GM20431 (cell line): Measurements from ENCODE around the gene TRIM43B.
"Not testable (repeated sequence)": the region's sequence is repeated elsewhere in the genome, so short reads cannot be mapped to it uniquely, and the experiment has no call there.

ENCODE experiments used
- in situ Hi-C: fragments of 300-500 bp; cut with MseI, MboI; formaldehyde crosslinking; loops from one replicate; pipeline ENCODE4 v1.15.0; 2020; ENCODE audit warnings: low sequenced_read_pairs; ENCODE audit not compliant: unreplicated experiment

The TRIM43B gene

DNA sequence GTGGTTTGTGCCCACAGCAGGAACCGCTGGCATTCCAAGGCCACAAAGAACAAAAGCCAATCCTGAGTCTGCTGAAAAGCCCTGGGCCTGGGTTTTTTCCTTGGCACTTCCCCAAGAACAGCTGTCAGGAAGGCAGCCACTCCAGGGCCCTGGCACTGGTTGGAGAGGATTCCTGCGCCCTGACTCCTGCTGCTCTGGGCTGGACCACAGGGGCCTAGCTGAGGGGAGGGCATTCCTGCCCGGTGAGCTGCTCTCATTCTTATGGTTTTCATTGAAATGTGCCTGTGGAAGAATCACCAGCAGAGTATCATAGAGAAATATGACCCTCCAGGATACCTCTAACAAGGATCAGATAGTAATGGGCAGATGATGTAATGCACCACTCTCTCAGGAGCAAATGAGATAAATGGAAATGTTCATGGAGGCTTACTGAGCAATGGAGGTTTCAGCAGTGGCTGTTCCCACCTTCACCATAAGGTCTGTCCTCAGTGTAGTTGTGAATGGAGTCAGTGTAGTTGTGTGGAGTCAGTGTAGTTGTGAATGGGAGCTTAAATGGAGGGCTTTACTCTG lies 50.0 kb downstream of the TRIM43B start:
- in situ Hi-C loops = not testable (repeated sequence)

DNA sequence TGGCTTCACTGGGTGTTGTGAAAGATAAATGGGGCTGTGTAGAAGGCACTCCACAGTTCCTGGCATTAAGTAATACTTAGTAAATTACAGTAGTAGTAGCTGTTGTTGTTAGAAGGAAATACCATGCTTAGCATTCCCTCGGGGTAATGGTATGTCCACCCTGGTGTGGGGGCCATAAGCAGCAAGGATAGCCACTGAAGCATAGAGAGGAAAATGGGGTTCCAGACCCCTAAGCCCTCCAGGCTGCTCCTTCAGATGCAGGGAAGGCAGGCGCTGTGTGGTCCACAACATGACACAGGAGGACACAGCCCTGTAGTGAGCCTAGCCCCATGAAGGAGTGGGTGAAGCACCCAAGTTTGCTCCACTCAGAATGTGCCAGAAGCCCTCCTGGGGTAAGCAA lies 50.6 kb downstream of the TRIM43B start:
- in situ Hi-C loops = not testable (repeated sequence)

DNA sequence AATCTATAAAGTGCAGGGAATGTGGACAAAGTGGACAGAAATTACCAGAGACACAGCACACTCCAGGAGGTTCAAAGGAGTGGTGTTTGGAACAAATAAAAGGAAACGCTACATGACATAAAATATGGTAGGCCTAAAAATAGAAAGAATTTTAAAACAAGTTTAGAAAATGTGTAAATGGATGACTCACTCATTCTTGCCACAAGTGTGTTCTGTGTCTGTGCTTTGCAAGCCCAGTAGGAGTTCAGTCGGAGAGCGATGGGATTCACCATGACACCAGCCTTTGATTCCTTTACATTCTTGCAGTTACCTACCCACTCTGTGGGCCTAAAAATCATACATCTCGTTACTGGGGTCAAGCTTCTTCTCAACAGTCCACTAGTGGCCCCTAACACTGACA lies 51.2 kb downstream of the TRIM43B start:
- in situ Hi-C loops = not testable (repeated sequence)

DNA sequence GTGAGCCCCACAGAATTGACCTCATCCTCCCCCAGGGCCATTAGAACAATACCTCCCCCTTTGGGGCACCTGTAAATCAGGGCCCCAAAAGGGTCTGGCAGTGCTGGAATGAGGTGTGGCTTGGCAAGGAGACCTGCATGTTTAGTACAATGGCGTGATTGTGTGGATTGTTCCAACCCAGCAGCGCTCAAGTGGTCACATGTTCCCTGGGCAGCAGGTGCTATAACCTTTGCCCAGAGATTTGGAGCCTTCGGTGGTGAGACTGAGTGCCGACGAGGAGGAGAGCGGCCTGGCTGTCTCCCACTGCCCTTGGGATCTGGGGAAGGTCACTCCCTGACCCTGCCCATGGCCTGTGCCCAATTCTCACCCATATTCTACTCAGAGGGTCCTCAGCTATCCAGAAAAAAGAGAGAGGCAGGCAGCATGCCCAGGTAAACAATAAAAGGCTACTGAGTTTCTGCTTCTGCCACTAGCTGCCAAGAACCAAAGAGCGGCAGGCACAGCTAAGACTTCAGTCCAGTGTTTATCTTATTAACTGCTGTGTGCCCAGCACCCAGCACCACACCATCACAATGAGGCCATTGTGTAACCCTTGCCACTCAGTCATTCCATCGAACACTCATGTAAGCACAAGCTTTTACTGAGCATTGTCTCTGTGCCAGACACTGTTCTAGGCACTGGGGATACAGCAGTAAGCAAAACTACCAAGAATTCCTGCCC lies 54.6 kb downstream of the TRIM43B start:
- in situ Hi-C loops = not testable (repeated sequence)

DNA sequence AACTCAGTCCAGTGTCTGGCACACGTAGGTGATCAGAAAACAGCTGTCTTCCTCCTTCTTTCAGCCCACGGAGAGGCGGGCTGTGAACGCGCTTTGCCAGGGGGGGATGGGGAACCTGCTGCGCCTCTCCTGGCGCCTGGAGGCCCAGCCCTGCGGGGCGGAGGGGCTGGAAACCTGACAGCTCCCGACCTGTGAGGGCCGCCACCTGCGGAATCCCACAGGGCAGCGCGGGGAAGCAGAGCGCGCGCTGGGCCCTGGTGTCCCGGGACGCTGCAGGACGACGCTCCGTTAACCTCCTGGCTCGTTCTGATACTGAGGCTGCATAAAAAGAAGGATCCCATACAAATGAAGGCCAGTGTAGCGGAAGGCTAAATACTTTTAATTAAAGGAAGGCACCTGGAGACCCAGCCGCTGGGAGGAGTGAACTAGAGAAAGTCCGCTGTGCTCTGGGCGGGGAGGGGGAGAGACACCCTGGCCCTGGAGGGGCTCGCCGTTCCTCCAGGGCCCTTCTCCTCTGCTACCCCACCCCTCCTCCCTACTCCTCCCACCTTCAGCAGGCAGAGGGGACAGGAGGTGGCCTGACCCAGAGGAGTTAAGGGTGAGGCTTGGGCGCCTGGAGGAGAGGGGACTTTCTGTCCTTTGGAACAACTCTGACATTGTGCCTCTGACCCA lies 57.2 kb downstream of the TRIM43B start:
- in situ Hi-C loops = not testable (repeated sequence)
